ENCODE measurements around the gene VSTM2B.

GRCh38 chr19:29578349-29578748 lies 52.6 kb downstream of the VSTM2B start:
- no peak for TF ChIP-seq CTCF (IDR thresholded peaks at IDR 0.05)
- TF ChIP-seq POLR2A (IDR thresholded peaks at IDR 0.05), result no peak
